ENCODE data around the gene PI4KA.
"Not testable (repeated sequence)": the region's sequence is repeated elsewhere in the genome, so short reads cannot be mapped to it uniquely, and the experiment has no call there.

Gene PI4KA

DNA sequence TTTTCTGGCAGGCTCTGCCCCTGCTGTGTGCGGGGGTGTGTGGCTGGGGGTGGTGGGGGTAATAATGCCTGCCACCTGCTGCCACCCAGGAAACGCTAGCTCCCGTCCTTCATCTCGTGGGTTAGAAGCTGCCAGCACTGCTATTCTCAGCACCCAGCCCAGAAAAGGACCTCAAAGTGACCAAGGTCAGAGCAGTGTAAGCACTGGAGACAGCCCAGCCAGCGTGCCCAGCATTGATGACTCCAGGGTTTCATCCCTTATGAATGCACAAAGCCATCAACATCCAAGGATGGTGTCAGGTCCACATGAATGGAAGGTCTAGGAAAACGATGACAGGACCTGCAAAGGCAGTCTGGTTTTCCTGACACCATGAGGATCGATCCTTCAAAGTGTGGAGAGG is 140.6 kb downstream of the PI4KA start:
- DNase-seq: not testable (repeated sequence)

DNA sequence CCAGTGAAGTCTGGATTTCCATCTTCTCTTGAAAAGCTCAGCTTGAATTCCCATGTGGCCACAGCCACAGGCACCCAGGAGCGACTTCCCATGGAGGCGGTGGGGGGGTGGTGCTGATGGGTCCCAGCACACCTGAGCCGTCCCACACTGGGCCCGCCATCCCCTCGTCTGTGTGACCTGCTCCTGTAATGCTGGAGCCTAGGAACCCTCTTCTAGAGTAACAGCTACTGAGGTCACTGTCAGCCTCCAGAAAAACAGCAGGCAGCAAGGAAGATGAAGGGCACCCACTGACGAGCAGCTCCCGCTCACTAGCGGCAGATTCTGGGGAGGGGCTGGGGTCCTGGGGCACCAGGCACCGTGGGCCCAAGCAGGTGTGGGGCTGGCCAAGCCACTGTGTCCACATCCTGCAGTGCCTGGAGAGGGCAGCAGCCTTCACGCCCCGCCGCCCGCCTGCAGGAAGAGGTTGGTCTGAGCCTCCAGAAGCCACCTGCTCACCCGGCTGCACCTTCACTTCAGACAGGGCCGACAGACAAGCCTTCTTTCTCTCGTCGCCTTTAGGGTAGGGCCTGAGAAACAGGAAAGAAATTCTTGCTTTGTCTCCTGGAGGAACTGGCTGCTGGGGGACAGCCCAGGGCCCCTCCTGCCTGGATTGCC is 141.3 kb downstream of the PI4KA start:
- DNase-seq: not testable (repeated sequence)

DNA sequence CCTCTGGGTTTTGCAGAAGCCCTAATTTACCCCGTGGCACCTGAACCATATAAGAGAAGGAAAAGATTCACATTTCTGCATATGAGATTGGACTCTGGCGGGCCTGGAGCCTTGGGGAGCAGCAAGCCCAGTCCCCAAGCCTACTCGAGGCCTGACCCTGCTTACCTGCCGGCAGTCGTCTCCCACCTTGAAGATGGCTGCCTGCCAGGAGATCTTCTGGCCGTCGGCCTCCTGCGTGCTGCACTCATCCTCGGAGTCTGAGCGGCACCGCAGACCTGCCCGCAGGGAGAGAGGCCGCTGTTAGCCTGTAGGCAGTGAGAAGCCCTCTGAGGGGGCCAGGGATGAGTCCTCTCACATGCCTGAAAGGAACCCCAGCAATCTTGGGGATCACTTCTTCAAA is 145.5 kb downstream of the PI4KA start:
- not testable (repeated sequence) for DNase-seq

DNA sequence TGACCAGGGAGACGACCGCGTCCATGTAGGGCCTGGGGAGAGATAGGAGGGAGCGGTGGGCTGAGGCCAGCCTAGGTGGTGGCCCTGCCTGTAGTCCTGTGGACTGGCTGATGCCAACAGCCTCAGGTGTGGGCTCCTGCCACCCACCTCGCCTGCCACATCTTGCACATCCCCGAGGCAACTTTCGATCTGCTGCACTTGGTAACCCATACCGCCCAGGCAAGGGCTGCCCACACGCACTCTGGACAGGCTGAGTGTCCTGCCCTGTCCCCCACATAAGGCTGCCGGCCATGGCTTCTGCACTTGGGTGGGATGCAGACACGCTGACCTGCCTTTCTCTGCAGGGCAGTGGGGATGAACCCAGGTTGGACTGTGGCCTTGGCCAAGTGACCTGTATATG is 148.6 kb downstream of the PI4KA start:
- not testable (repeated sequence) for DNase-seq

DNA sequence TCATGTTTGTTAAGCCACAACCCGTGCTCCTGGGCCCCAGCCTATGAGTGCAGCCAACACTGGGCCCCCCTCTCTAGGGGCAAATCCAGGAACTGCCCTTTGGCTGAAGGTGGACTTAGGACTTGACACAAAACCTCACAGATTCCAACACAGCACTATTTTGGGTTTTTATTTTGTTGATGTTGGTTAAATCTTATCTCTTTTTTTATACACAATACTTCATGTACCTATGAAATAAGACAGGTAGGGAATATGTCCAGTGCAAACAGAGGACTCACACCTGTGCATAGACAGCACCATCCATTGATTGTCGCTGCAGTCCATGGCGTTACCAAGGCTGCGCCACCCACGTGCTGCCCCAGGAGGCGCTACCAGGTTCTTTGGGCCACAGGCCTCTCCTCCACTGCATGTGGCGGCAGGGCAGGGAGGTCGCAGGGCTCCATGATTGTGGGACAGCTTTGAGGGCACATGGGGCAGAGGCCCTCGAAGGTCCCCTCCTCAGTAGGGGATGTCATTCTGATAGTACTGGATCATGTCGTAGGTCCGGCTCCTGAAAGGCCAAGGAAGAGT is 151.0 kb downstream of the PI4KA start:
- DNase-seq: not testable (repeated sequence)

DNA sequence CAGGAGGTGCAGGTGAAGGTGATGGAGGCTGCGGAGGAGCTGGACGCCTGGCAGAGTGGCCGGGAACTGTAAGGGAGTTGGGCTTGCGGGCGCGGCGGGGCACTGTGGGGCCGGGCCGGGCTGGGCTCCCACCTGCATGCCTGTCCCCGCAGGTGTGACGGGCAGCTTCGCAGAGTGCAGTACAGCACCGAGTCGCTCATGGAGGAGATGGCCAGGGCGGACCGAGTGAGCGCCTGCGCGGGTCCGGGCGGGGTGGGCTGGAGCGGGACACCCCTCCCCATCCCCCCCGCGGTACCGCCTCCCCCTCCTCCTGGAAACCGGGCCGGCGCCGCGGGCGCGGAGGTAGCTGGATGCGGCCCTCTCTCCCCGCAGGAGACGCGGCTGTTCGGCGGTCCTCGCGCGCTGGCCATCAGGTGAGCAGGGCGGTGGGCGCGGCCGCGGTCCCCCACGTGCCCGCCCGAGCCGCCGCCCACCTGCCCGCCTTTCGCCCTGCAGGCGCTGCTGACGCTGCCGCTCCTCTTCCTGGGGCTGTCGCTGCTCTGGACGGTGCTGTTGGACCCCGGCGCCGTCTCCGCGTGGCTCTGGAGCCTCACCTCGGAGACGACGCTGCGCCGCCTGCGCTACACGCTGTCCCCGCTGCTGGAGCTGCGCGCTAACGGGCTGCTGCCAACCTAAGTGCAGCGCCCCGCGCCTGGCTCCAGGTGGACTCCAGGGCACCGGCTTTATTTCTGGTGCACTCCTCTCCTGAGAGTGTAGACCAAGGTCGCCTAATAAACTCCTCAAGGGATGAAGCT is 154.6 kb downstream of the PI4KA start:
- not testable (repeated sequence) for DNase-seq

DNA sequence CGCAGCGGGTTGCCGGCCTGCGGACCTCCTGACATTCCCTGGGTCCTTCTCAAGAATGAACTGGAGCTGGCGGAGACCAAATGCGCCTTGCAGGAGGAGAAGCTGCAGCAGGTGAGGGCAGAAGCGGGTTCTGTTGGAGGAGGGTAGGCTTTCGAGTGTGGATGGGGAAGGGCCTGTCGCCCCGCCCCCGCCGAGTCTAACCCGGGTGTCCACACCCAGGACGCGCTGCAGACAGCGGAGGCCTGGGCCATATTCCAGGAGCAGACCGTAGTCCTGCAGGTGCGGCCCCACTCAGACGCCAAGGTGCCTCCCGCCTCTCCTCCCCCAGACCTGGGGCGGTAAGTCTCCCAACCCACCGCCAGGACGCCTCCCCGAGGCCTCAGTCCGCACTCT is 155.2 kb downstream of the PI4KA start:
- DNase-seq: not testable (repeated sequence)

DNA sequence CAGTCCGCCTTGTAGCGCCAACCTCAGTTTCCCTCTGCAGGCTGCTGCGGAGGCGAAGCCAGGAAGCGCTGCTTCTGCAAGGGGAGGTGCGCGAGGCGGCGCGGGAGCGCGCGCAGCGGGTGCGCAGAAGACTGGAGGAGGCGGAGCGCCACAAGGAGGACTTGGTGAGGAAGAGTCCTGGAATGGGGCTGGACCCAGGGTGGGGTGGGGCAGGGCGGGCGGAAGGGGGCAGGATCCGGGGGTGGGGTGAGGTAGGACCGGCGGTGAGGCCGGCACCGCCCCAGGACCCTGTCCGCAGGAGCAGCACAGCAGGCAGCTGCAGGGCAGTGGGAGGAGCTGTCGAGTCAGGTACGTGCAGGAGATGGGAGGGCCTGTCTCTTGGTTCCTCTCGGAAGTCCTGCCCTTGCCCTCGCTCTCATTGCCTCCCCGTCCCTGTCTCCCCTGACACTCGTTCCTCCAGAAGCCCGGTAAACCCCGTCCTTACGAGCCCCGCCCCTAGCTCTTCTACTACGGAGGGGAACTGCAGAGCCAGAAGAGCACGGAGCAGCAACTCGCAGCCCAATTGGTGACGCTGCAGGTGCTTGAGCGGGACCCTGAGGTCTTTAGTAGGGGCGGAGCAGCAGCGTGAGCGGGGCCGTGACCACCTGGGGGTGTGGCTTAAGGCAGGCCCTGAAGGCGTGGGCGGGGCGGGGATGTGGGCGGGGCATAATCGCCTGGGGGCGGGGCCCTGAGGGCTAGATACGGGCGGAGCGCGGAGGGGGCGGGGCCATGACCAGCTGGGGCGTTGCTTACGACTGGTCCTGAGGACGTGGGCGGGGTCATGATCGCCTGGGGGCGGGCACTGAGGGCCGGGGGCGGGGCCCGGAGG is 155.8 kb downstream of the PI4KA start:
- DNase-seq: peak; percentile 96

DNA sequence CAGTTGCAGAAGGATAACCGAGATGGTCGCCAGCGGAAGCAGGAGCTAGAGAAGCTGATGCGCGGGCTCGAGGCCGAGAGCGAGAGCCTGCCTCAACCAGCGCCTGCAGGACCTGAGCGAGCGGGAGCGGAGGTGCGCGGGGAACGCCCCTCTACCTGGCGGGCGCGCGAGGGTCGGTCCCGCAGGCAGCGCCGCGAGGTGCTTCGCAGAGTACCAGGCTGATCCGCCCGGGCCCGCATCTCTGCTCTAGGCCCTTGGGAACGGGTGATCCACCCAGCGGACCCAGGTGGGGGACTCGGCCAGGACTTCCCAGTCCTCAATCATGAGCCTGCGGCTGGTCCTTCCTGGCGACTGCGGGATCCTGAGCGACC is 156.5 kb downstream of the PI4KA start:
- not testable (repeated sequence) for DNase-seq

DNA sequence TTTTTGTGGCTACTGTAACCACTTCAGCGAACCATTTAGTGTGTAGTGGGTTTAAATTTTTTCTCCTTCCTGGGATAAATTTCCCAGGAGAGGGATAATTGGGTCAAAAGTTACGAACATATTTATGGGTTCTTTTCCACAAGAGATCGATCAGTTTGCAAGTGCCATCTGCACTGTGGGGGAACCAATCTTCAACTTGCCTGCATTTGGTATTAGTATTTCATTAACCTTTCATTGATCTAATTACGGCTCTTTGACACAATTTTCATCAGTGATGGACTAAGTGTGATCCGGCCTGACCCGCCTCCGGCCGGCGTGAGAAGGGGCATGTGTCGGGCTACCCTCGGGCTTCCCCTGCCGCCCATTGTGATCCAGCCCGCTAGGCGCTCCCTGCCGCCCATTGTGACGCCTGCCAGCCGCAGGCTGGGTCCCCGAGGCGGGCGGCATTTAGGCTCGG is 156.9 kb downstream of the PI4KA start:
- DNase-seq: not testable (repeated sequence)

DNA sequence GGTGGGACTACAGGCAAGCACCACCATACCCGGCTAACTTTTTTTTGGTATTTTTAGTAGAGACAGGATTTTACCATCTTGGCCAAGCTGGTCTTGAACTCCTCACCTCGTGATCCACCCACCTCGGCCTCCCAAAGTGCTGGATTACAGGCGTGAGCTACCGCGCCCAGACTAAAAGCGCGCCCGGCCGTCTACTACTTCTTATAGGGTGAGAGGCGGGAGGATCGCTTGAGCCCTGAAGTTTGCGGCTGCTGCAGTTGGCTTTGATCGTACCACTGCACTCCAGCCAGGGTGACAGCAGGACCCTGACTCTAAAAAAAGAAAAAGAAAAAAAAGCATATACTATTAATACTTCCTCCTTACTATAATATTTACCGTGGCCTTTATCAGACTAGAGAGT is 158.3 kb downstream of the PI4KA start:
- not testable (repeated sequence) for DNase-seq

DNA sequence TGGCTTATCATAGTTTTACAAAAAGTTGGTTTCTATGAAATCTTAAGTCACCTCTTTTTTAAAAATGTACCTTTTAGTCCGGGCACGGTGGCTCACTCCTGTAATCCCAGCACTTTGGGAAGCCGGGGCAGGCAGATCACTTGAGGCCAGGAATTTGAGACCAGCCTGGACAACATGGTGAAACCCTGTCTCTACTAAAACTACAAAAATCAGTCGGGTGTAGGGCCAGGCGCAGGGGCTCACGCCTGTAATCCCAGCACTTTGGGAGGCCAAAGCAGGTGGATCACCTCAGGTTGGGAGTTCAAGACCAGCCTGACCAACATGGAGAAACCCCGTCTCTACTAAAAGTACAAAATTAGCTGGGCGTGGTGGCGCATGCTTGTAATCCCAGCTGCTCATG is 158.8 kb downstream of the PI4KA start:
- not testable (repeated sequence) for DNase-seq

DNA sequence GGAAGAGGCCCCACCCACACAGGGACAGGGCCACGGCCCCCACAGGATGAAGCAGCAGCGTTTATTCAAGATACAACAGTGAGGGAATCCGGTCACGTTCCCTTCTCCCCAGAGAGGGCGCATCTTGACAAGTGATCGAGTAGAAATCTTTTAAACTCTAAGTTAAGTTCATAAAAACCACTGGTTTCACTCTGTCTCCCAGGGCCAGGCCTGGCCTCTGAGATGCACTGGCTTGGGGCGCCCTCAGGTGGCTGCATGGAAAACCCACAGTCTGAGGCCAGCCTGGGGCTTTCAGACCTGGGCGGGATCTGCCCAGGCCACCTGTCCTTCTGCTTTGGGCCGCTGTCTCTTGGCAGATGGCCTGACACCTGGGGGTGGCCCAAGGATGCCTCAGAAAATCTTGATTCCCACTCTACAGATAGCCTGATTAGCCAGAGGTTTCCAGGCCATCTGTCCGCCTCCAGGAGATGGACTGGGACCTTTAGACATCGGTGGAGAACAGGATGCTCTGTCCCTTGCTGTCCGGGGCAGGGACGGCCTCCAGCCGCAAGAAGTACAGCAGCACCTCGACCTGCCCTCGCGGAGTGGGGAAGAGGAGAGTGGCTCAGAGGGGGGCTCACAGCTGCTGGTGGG is 161.0 kb downstream of the PI4KA start:
- DNase-seq: peak; percentile 88

DNA sequence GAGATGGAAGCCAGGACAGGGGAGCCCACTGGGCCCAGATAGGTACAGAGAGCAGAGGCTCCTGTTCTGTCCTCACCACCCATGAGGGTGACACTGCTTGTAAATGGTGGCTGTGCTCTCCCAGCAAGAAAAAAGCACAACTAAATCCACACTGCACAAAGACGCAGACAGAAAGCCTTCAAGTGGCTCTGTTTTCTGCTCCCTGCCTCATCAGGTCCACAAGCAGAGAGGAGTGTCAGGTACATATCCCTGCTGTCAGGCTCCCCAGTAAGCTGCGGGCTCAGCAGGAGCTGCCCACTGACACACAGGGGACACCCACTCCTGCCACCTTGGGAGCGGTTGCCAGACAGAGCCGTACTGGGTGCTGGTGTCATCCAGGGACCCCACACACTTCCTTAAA is 162.6 kb downstream of the PI4KA start:
- DNase-seq: not testable (repeated sequence)

DNA sequence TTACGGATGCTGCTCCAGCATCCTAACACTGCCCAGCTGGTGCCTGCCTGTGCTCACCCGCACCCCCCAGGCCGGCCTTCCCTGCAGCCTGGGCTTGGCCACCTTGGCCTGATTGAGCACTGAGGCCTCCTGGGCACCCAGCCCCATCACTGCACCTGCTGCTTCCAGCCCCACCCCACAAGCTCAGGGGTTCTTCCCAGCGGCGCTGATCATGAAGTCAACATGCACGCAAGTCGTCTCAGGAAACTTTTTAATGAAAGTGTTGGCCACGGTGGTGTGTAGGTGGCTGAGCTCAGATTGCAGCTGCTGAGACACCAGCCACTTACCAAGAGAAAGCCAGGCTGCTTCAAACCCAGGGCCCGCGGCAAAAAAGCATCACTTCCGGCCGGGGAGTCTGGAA is 163.4 kb downstream of the PI4KA start:
- DNase-seq: not testable (repeated sequence)

DNA sequence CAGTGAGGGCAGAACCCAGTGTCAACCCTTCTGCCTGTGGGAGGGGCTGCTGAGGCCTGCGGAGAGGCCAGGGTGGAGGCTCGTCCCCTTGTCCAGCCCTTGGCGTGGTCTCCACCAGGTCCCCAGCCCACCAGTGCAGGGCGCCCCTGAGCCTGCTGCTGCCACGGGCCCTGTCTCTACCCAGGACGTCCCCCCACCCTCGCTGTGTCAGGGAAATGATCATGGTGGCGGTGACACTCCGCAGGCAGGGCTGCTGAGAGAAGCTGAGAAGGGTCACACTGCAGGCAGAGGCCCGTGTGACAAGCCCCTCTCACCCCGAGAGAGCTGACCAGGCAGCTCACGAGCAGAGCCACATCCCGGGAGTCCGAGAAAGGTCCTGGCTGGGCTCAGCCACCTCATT is 164.4 kb downstream of the PI4KA start:
- DNase-seq: not testable (repeated sequence)

DNA sequence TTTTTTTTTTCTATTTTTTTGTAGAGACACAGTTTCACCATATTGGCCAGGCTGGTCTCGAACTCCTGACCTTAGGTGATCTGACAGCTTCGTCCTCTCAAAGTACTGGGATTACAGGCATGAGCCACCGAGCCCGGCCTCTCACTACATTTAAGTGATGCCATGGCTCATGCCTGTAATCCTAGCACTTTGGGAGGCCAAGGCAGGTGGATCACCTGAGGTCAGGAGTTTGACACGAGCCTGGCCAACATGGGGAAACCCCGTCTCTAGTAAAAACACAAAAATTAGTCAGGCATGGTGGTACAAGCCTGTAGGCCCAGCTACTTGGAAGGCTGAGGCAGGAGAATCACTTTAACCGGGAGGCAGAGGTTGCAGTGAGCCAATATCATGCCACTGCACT is 165.7 kb downstream of the PI4KA start:
- not testable (repeated sequence) for DNase-seq

DNA sequence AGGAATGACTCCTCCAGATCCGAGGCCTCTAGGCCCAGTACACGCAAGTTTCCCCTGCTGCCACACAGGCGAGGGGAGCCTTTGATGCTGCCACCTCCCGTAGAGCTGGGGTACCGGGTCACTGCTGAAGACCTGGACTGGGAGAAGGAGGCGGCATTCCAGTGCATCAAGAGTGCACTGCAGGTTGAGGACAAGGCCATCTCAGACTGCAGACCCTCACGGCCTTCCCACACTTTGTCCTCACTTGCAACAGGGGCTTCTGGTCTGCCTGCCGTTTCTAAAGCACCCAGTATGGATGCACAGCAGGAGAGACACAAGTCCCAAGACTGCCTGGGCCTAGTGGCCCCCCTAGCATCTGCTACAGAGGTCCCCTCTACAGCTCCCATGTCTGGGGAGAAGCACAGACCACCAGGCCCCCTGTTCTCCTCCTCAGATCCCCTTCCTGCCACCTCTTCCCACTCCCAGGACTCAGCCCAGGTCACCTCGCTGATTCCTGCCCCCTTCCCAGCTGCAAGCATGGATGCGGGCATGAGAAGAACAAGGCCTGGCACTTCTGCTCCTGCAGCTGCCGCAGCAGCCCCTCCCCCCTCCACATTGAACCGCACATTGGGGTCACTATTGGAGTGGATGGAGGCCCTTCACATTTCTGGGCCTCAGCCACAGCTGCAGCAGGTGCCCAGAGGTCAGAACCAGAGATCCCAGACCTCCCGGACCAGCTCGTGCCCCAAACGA is 167.9 kb downstream of the PI4KA start:
- not testable (repeated sequence) for DNase-seq

DNA sequence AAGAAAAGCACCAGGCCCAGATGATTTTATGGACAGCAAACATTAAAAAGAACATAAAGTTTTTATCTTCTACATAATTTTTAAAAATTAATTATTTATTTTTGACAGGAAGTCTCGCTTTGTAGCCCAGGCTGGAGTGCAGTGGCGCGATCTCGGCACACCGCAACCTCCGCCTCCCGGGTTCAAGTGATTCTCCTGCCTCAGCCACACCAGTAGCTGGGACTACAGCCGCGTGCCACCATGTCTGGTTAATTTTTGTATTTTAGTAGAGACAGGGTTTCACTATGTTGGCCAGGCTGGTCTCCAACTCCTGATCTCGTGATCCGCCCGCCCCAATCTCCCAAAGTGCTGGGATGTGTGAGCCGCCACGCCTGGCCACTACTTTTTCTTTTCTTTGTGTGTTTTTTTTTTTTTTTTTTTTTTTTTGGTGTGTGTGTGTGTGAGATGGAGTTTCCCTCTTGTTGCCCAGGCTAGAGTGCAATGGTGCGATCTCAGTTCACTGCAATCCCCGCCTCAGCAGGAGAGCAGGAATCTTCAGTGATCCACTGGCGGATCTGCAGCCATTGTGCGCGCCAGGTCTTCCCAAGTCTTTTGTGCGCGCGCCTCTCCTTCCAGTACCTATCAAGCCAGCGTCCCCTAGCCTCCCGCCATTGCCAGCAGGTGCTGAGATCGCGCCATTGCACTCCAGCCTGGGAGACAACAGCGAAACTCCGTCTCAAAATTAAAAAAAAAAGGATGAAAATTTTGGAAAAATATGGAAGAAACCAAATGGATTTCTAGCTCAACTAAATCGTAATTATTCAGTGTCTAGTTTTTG is 171.0 kb downstream of the PI4KA start:
- not testable (repeated sequence) for DNase-seq

DNA sequence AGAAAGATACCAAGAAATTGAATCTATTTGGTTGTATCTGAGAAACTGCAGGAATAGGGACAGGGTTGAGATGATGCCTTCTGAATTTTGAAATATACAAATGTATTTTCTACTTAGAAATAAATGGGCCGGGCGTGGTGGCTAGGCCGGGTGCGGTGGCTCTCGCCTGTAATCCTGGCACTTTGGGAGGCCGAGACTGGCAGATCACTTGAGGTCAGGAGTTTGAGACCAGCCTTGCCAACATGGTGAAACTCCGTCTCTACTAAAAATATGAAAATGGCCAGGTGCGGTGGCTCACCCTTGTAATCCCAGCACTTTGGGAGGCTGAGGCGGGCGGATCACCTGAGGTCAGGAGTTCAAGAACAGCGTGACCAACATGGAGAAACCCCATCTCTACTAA is 172.8 kb downstream of the PI4KA start:
- DNase-seq: not testable (repeated sequence)

All from femur (tissue), 1 donor.